ENCODE data around the gene RIC3. TPM values are rescaled to one million over a fixed set of nuclear protein-coding genes. Genes with fewer than 3 reads are reported as not detected.

Gene RIC3
- total RNA-seq, 1 experiment from 2014 or later = not detected

- Histone ChIP-seq H3K4me1 (ENCODE audit: control insufficient read depth in 1 of 2, insufficient read depth in 2 of 2, low read length in 2 of 2) (no peaks in the 10 kb centered on the region), H3K9me3 (ENCODE audit: control insufficient read depth in 1 of 2, insufficient read depth in 1 of 2, low read depth in 1 of 2, low read length in 2 of 2) (no peaks in the 10 kb centered on the region), H3K9ac (ENCODE audit: low read length) (no peak overlapping the region), H3K9me2 (ENCODE audit: insufficient read depth) (no peaks in the 10 kb centered on the region), H3K36me3 (ENCODE audit: control insufficient read depth in 1 of 2, insufficient read depth in 2 of 2, low read length in 2 of 2) (no peaks in the 10 kb centered on the region), H2AFZ (ENCODE audit: low read depth, low read length, poor library complexity, severe bottlenecking) (no peak overlapping the region), H3K27ac (ENCODE audit: low read depth, low read length) (no peak overlapping the region), H3K4me2 (ENCODE audit: low read length) (no peak overlapping the region), H3K4me3 (replicated peaks in 1 of 2; ENCODE audit: low read depth in 1 of 2, low read length in 2 of 2) (no peak overlapping the region), H4K20me1 (ENCODE audit: insufficient read depth) (no peaks in the 10 kb centered on the region), H3K79me2 (ENCODE audit: insufficient read depth, low read length) (no peaks in the 10 kb centered on the region), H3K27me3 (ENCODE audit: insufficient read depth, low read length) (no peaks in the 10 kb centered on the region)
- ChIA-PET RAD21 (ENCODE audit: low non-redundant PET in 1 of 2, low total read pairs in 2 of 2, uncharacterized antibody in 2 of 2, unreplicated experiment in 2 of 2) (no interaction called here), CTCF (no interaction called here), POLR2A (no interaction called here)
- no peak for DNase-seq (ENCODE audit: low read depth, low spot score)
- ATAC-seq = no peak
- no TSS peak for BruUV-seq (replicated peaks)
- intact Hi-C loops (cut with micrococcal nuclease) = no loop called here
- TF ChIP-seq EGR1 (IDR thresholded peaks at IDR 0.05; ENCODE audit: low read depth) = no peak
- no peak for TF ChIP-seq POLR2AphosphoS5 (IDR thresholded peaks at IDR 0.05; ENCODE audit: low read depth, low read length)
- TF ChIP-seq FOSL1 (IDR thresholded peaks at IDR 0.05; ENCODE audit: low read depth) = no peak
- no peak for TF ChIP-seq ELF1 (IDR thresholded peaks at IDR 0.05; ENCODE audit: borderline replicate concordance, low read depth)
- no peak for TF ChIP-seq YY1 (IDR thresholded peaks at IDR 0.05; ENCODE audit: extremely low read depth, insufficient replicate concordance, low read depth, low read length)
These were observed 9.5 kb upstream of the RIC3 start for GRCh38 chr11:8178297-8178696.

- Histone ChIP-seq H3K27me3 (ENCODE audit: insufficient read depth, low read length) (no peaks in the 10 kb centered on the region), H3K4me1 (ENCODE audit: control insufficient read depth in 1 of 2, insufficient read depth in 2 of 2, low read length in 2 of 2) (no peaks in the 10 kb centered on the region), H3K79me2 (ENCODE audit: insufficient read depth, low read length) (no peaks in the 10 kb centered on the region), H3K9me2 (ENCODE audit: insufficient read depth) (no peaks in the 10 kb centered on the region), H3K27ac (ENCODE audit: low read depth, low read length) (no peak overlapping the region), H4K20me1 (ENCODE audit: insufficient read depth) (no peaks in the 10 kb centered on the region), H3K4me3 (replicated peaks in 1 of 2; ENCODE audit: low read depth in 1 of 2, low read length in 2 of 2) (no peak overlapping the region), H2AFZ (ENCODE audit: low read depth, low read length, poor library complexity, severe bottlenecking) (no peak overlapping the region), H3K9me3 (ENCODE audit: control insufficient read depth in 1 of 2, insufficient read depth in 1 of 2, low read depth in 1 of 2, low read length in 2 of 2) (no peaks in the 10 kb centered on the region), H3K9ac (ENCODE audit: low read length) (no peak overlapping the region), H3K4me2 (ENCODE audit: low read length) (no peak overlapping the region), H3K36me3 (ENCODE audit: control insufficient read depth in 1 of 2, insufficient read depth in 2 of 2, low read length in 2 of 2) (no peaks in the 10 kb centered on the region)
- RAD21 ChIA-PET (ENCODE audit: low non-redundant PET in 1 of 2, low total read pairs in 2 of 2, uncharacterized antibody in 2 of 2, unreplicated experiment in 2 of 2) = no interaction called here
- no TSS peak for BruUV-seq (replicated peaks)
- CTCF ChIA-PET = no interaction called here
- TF ChIP-seq ATF3 (IDR thresholded peaks at IDR 0.05) = no peak
- POLR2A ChIA-PET = no interaction called here
- DNase-seq (ENCODE audit: low read depth, low spot score) (no peak), ATAC-seq (no peak)
- intact Hi-C loops (cut with micrococcal nuclease) = no loop called here
These were observed 8.3 kb upstream of the RIC3 start for GRCh38 chr11:8177136-8177535.
